HepG2 (cell line): ENCODE results near the gene RPL23. TPM values are rescaled to one million over a fixed set of nuclear protein-coding genes. Genes with fewer than 3 reads are reported as not detected.
A peak's percentile ranks its signal among the peaks of the same experiment; 100 is the strongest.

Experiments used
- ELF1 ChIP-seq: sonication (generic); formaldehyde crosslinking; IDR thresholded peaks from 2 replicates; pipeline ENCODE4 v1.4.0; 2020; ENCODE audit warnings: missing genetic modification reagents
- FIP1L1 ChIP-seq: fragments of 200-400 bp; formaldehyde crosslinking; IDR thresholded peaks from 2 replicates; pipeline ENCODE4 v1.6.1; 2018; ENCODE audit warnings: low read depth, mild to moderate bottlenecking, low read length, moderate library complexity, borderline replicate concordance; ENCODE audit not compliant: insufficient read depth
- GABPA ChIP-seq, 2 experiments: IDR thresholded peaks; 2 replicates each; pipeline ENCODE4 v1.6.1; 2011 to 2016; ENCODE audit warnings: low read depth in 2 of 2, low read length in 1 of 2, missing biosample characterization in 1 of 2, missing genetic modification characterization in 1 of 2
- GTF3A ChIP-seq: sonication (generic); formaldehyde crosslinking; conservative IDR thresholded peaks from 2 replicates; pipeline ENCODE4 v1.4.0; 2020; ENCODE audit warnings: mild to moderate bottlenecking, missing genetic modification reagents
- HINFP ChIP-seq: sonication (generic); formaldehyde crosslinking; IDR thresholded peaks from 2 replicates; pipeline ENCODE4 v1.4.0; 2020; ENCODE audit warnings: low read depth, mild to moderate bottlenecking, missing genetic modification reagents
- HNF1A ChIP-seq, 2 experiments: sonication (generic) in 1 of 2; formaldehyde crosslinking in 1 of 2; IDR thresholded peaks; 2 replicates each; pipeline versions ENCODE4 v1.4.0 to v1.6.1; 2016 to 2020; ENCODE audit warnings: borderline replicate concordance in 1 of 2, low read depth in 1 of 2, mild to moderate bottlenecking in 1 of 2, missing genetic modification reagents in 1 of 2
- IRF2 ChIP-seq: IDR thresholded peaks from 2 replicates; pipeline ENCODE4 v1.6.1; 2018; ENCODE audit warnings: missing genetic modification reagents, missing compliant biosample characterization
- MEIS2 ChIP-seq: sonication (generic); formaldehyde crosslinking; IDR thresholded peaks from 2 replicates; pipeline ENCODE4 v1.9.0; 2021; ENCODE audit warnings: mild to moderate bottlenecking, missing genetic modification reagents
- POLR2AphosphoS2 ChIP-seq: IDR thresholded peaks from 2 replicates; pipeline ENCODE4 v1.6.1; 2011; ENCODE audit warnings: low read depth, low read length, improper control_type of control experiment
- RBAK ChIP-seq: sonication (generic); formaldehyde crosslinking; IDR thresholded peaks from 2 replicates; pipeline ENCODE4 v1.5.1; 2020; ENCODE audit warnings: mild to moderate bottlenecking, missing genetic modification reagents
- RNF2 ChIP-seq: fragments of 450-650 bp; conservative IDR thresholded peaks from 2 replicates; pipeline ENCODE4 v1.6.1; 2016; ENCODE audit warnings: low read depth
- SMC3 ChIP-seq: IDR thresholded peaks from 2 replicates; pipeline ENCODE4 v1.6.1; 2011; ENCODE audit warnings: low read length, improper control_type of control experiment
- YY1 ChIP-seq: IDR thresholded peaks from 2 replicates; pipeline ENCODE4 v1.6.1; 2011; ENCODE audit warnings: low read length, low read depth, moderate library complexity, mild to moderate bottlenecking; ENCODE audit not compliant: insufficient read depth, insufficient replicate concordance
- ZFP37 ChIP-seq: sonication (generic); formaldehyde crosslinking; IDR thresholded peaks from 2 replicates; pipeline ENCODE4 v1.4.0; 2020; ENCODE audit warnings: missing genetic modification reagents, borderline replicate concordance
- ZNF160 ChIP-seq: sonication (generic); formaldehyde crosslinking; IDR thresholded peaks from 2 replicates; pipeline ENCODE4 v1.8.0; 2022; ENCODE audit warnings: mild to moderate bottlenecking, inconsistent platforms, missing genetic modification reagents
- ZNF274 ChIP-seq: sonication (generic); formaldehyde crosslinking; IDR thresholded peaks from 2 replicates; pipeline ENCODE4 v1.5.1; 2020; ENCODE audit warnings: mild to moderate bottlenecking, missing genetic modification reagents
- ZNF280D ChIP-seq: sonication (generic); formaldehyde crosslinking; IDR thresholded peaks from 2 replicates; pipeline ENCODE4 v1.5.1; 2020; ENCODE audit warnings: mild to moderate bottlenecking, missing genetic modification reagents
- ZNF30 ChIP-seq: sonication (generic); formaldehyde crosslinking; IDR thresholded peaks from 2 replicates; pipeline ENCODE4 v1.5.0; 2020; ENCODE audit warnings: mild to moderate bottlenecking, missing genetic modification reagents
- polyA plus RNA-seq, 8 experiments: library from polyadenylated mRNA; depleted of rRNA in 3 of 8; stranded (reverse) in 7 of 8; unstranded in 1 of 8; fragments of >200 nt; fragmentation: Illumina TruSeq in 4 of 8; extraction: Trizol in 4 of 8; gene quantifications; 2 replicates each; pipeline versions ENCODE4 v1.2.1 to v1.2.3, GENCODE V29; 2011 to 2016; ENCODE audit warnings: low read depth in 4 of 8, missing spikeins in 1 of 8, mixed read lengths in 1 of 8; ENCODE audit not compliant: insufficient read depth in 1 of 8
- total RNA-seq, 5 experiments: library from RNA; depleted of rRNA; stranded (reverse); fragments of >200 nt; fragmentation: Illumina TruSeq; extraction: Trizol; gene quantifications; 2 replicates each; pipeline ENCODE4 v1.2.3, GENCODE V29; 2016; ENCODE audit warnings: low read depth in 1 of 5

The RPL23 gene
- total and polyA plus RNA-seq, 2 of the 13 experiments (the other 11 are each of a cell fraction or from before 2014, with no cell fraction given): 2,790 to 4,860 TPM

GRCh38 chr17:38870259-38871165 is 17.0 kb upstream of the RPL23 start (continued):
- no peak for TF ChIP-seq POLR2AphosphoS2
- TF ChIP-seq ELF1 (CRISPR knock-in tag): peak; percentile 42; the same call in 1 of the 2 replicates
- TF ChIP-seq HNF1A (IDR thresholded peaks at IDR 0.05; ENCODE audit: low read depth): no peak
- TF ChIP-seq HNF1A (CRISPR knock-in tag; IDR thresholded peaks at IDR 0.05; ENCODE audit: borderline replicate concordance): peak; percentile 63; the same call in 1 of the 2 replicates
- TF ChIP-seq ZFP37: peak; percentile 14; the same call in 1 of the 2 replicates
- no peak for TF ChIP-seq ZNF160 (CRISPR knock-in tag)
- no peak for TF ChIP-seq MEIS2 (CRISPR knock-in tag)
- TF ChIP-seq RNF2: no peak
- TF ChIP-seq SMC3: no peak
- no peak; the same call in 1 of the 2 replicates for TF ChIP-seq HINFP
- TF ChIP-seq GTF3A (CRISPR knock-in tag): no peak
- TF ChIP-seq RBAK (CRISPR knock-in tag): no peak
- no peak for TF ChIP-seq YY1
- TF ChIP-seq ZNF274 (CRISPR knock-in tag): peak; percentile 53; the same call in 1 of the 2 replicates
- no peak for TF ChIP-seq IRF2 (CRISPR knock-in tag)
- no peak for TF ChIP-seq ZNF280D (CRISPR knock-in tag)
- TF ChIP-seq GABPA (IDR thresholded peaks at IDR 0.05; ENCODE audit: low read depth, low read length): 0 out of 2 replicates have a peak, but pooled peaks have one; percentile 16
- TF ChIP-seq GABPA (CRISPR knock-in tag; IDR thresholded peaks at IDR 0.05; ENCODE audit: low read depth): no peak; the same call in 1 of the 2 replicates
- no peak for TF ChIP-seq ZNF30 (CRISPR knock-in tag)
- TF ChIP-seq FIP1L1: no peak
